GM18951 (cell line): ENCODE data around the gene ATG2B.
"Not testable (repeated sequence)": the region's sequence is repeated elsewhere in the genome, so short reads cannot be mapped to it uniquely, and the experiment has no call there.

Experiments
- POLR2A ChIP-seq: IDR thresholded peaks from 4 replicates; pipeline ENCODE4 v1.6.1; 2011; ENCODE audit warnings: mild to moderate bottlenecking; ENCODE audit not compliant: insufficient read length, insufficient read depth; ENCODE audit errors: extremely low read depth
- in situ Hi-C: fragments of 300-500 bp; cut with MboI; formaldehyde crosslinking; loops from one replicate; pipeline ENCODE4 v1.12.0; 2022; ENCODE audit warnings: low sequenced_read_pairs, mixed read lengths, inconsistent platforms; ENCODE audit not compliant: unreplicated experiment

ATG2B gene

GRCh38 chr14:96257056-96257455 is 106.1 kb downstream of the ATG2B start:
- in situ Hi-C loops, result no loop called here
- no peak for TF ChIP-seq POLR2A

DNA sequence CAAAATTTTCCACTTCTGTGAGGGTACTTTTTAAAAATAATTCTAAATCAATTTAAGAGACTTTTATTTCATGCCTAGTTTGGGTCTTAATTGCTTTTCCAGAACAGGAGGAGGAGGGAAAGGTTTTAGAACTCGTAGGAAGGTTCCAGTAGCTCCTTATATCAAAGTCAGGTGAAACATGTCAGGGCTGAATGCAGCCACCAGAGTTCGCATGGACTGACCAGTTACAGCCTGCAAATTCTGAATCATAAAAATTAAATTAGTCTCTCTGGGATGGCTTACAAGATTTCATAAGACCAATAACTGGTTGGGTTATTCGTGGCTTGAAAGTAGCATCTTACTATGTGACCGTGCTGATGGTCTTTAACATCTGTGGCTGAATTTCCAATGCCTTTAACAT is 106.7 kb downstream of the ATG2B start:
- no peak for TF ChIP-seq POLR2A
- in situ Hi-C loops, result no loop called here

- in situ Hi-C loops, result no loop called here
- TF ChIP-seq POLR2A, result no peak
Observed at GRCh38 chr14:96255501-96256366, 107.4 kb downstream of the ATG2B start, which contains the start of gene BDKRB1. BDKRB1 (plus strand) TSS chr14:96256210; CDS start chr14:96263683, 7,473 bp downstream.

GRCh38 chr14:96254687-96255086 is 108.5 kb downstream of the ATG2B start:
- in situ Hi-C loops, result no loop called here
- no peak for TF ChIP-seq POLR2A

GRCh38 chr14:96252999-96253539 is 110.1 kb downstream of the ATG2B start:
- in situ Hi-C loops, result no loop called here
- TF ChIP-seq POLR2A, result no peak

DNA sequence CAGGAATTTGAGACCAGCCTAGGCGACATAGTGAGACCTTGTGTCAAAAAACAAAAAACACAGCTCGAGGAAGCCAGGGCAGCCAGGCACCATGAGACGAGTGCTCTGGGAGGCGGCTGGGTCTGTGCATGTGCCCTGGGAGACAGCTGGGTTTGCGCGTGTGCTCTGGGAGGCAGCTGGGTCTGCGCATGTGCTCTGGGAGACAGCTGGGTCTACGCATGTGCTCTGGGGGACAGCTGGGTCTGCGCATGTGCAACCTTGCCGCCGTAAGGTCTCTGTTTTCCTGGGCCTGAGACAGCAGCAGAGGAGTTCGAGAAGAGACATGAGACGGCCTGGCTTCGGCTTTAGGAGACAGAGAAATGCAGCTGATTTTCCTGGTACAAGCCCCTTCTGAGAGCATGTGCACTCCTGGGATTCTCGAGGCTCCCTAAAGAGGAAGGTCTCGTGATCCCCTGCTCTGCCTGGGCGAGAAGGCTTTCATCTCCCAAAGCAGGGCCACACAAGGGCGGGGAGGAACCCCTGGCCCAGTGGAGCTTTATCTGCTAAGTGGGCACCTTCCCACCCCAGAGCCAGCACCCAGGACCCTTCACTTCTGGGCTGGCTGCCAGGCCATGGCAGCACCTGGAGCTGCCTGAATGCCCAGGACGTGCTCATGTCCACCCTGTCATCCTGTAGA is 110.7 kb downstream of the ATG2B start:
- in situ Hi-C loops, result no loop called here
- no peak for TF ChIP-seq POLR2A

DNA sequence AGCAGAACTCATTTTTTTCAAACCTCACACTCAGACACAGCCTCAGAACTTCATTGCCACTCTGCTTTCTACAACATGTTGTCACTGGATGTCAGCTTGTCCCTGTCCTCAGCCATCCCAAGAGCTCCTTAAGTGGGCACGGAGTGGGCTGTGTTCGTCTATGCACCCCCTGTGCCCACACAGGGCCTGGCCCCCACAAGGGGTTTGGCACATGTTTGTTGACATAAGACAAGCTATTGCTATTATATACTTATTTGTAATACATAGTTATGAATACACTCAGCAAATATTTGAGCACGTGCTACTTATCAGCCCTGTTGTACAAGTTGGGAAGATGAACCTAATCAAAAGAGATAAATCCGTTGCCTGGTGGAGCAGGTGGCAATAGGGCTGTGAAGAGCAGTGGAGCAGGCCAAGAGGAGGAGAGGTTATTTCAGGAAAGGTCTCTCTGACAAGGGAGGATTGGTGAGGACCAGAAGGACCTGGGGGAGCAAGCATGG is 111.4 kb downstream of the ATG2B start:
- no peak for TF ChIP-seq POLR2A
- in situ Hi-C loops, result no loop called here

GRCh38 chr14:96250485-96250884 is 112.7 kb downstream of the ATG2B start:
- in situ Hi-C loops, result no loop called here
- TF ChIP-seq POLR2A, result no peak

- TF ChIP-seq POLR2A, result no peak
Observed at GRCh38 chr14:96249029-96249428, 114.1 kb downstream of the ATG2B start.

DNA sequence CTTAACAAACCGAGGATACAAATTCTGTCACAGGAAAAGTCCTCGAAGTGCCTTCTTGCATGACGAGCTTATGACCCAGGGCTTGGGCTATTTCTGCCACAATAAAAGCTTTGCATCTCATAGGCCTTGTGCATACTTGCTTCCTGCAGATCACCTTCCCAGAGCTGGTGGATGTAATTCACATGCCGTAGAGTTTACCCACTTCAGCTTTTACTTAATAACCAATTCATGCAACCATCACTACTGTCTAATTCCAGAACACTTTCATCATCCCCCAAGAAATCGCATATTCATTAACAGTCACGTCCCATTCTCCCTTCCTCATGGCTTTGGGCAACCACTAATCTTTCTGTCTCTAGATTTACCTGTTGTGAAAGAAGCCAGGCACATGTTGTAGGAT is 116.1 kb downstream of the ATG2B start:
- TF ChIP-seq POLR2A, result no peak
- in situ Hi-C loops, result no loop called here

More at GRCh38 chr14:96249029-96249428, 114.1 kb downstream of the ATG2B start:
- in situ Hi-C loops, result no loop called here

DNA sequence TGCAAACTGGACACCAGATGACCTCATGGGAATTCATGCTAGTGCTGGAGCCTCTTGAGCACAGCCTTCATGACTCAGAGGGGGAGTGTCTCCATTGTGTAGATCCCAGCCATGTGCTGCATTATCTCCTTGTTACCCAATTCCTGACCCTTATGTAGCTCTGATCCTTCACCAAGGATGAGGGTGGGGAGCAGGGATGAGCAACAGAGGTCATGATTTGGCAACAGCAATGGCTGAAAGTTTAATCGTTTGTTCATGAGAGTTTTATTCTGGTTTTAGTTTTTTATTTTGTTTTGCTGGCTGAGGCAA is 116.6 kb downstream of the ATG2B start:
- in situ Hi-C loops, result no loop called here
- no peak for TF ChIP-seq POLR2A

DNA sequence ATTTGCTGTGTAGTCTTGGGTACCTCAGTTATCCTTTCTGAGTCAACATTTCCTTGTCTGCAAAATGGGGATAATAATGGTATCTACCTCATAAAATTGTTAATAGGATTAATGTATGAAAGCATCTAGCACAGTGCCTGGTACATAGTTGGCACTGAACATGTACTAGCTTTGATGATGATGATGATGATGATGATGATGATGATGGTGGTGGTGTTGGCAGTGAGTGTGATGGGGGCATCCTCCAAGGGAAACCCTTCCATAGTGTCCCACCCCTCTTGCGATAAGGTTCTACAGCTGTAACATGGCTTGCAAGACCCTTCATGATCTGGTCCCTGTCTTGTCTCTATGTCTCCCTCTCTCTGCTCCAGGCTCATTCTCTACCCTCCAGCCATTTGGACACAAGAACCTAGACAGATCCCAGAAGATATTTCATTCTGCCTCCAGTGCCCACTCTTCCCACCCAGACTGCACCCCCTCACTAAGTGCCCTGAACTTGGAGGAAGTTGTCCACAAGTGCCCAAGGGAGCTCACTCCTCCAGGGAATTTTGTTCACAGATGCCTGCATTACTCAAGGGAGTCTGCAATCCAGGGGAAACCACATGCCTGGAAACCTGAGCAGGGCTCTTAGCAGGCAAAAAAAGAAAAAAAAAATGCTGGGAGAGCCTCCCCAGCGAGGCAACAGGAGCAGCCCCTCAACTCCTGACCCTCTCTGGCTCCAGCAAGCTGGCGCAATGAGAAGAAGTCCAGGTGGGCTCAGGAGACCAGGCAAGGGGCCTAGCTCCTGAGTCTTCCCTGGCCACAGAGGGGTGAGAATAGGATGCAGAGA is 117.2 kb downstream of the ATG2B start:
- TF ChIP-seq POLR2A, result no peak
- in situ Hi-C loops, result no loop called here

GRCh38 chr14:96245074-96245473 is 118.1 kb downstream of the ATG2B start:
- in situ Hi-C loops, result not testable (repeated sequence)

GRCh38 chr14:96243785-96244184 is 119.4 kb downstream of the ATG2B start:
- TF ChIP-seq POLR2A, result no peak
- in situ Hi-C loops, result no loop called here
